Osteoblast (primary cell): ENCODE measurements around the gene COL4A1. TPM values are rescaled to one million over a fixed set of nuclear protein-coding genes. Genes with fewer than 3 reads are reported as not detected.
"Not testable (repeated sequence)": the region's sequence is repeated elsewhere in the genome, so short reads cannot be mapped to it uniquely, and the experiment has no call there.

ENCODE experiments used
- DNase-seq: peaks from one replicate; pipeline ENCODE4 v3.0.0; 2011; ENCODE audit warnings: low spot score, mixed read lengths; ENCODE audit not compliant: insufficient read length; ENCODE audit errors: missing footprints
- H2AFZ ChIP-seq: 2 replicates; pipeline ENCODE4 v1.6.0; 2011; ENCODE audit warnings: mild to moderate bottlenecking, low read length
- H3K27ac ChIP-seq: 2 replicates; pipeline ENCODE4 v1.5.1; 2011; ENCODE audit warnings: mild to moderate bottlenecking, low read depth, low read length, moderate library complexity
- H3K27me3 ChIP-seq: 2 replicates; pipeline ENCODE4 v1.6.0; 2012; ENCODE audit warnings: mild to moderate bottlenecking, control low read depth, inconsistent platforms, low read length, moderate library complexity; ENCODE audit not compliant: insufficient read depth
- H3K36me3 ChIP-seq: 2 replicates; pipeline ENCODE4 v1.5.1; 2011; ENCODE audit warnings: mild to moderate bottlenecking, low read length, control low read depth, moderate library complexity; ENCODE audit not compliant: insufficient read depth
- H3K4me1 ChIP-seq: 2 replicates; pipeline ENCODE4 v1.5.1; 2011; ENCODE audit warnings: mild to moderate bottlenecking, low read length, control low read depth, moderate library complexity; ENCODE audit not compliant: insufficient read depth
- H3K4me2 ChIP-seq: 2 replicates; pipeline ENCODE4 v1.6.0; 2011; ENCODE audit warnings: mild to moderate bottlenecking, low read length; ENCODE audit not compliant: insufficient read depth
- H3K4me3 ChIP-seq: fragments of 200-600 bp; sonication (generic); 3 replicates; pipeline ENCODE4 v1.5.1; 2012; ENCODE audit warnings: mild to moderate bottlenecking, low read length, inconsistent platforms; ENCODE audit not compliant: insufficient read depth
- H3K79me2 ChIP-seq: 2 replicates; pipeline ENCODE4 v1.6.0; 2012; ENCODE audit warnings: mild to moderate bottlenecking, low read length, control low read depth, inconsistent platforms; ENCODE audit not compliant: insufficient read depth
- H3K9me3 ChIP-seq: 2 replicates; pipeline ENCODE4 v1.5.1; 2011; ENCODE audit warnings: low read depth, low read length, control low read depth
- H4K20me1 ChIP-seq: 2 replicates; pipeline ENCODE4 v1.6.0; 2012; ENCODE audit warnings: mild to moderate bottlenecking, low read length, control low read depth; ENCODE audit not compliant: insufficient read depth
- total RNA-seq: library from RNA; depleted of rRNA; stranded (reverse); fragments of >200 nt; gene quantifications from 2 replicates; pipeline ENCODE4 v1.2.3, GENCODE V29; 2012
- TF ChIP-seq, protein P1 (sequence below): IDR thresholded peaks from 2 replicates; pipeline ENCODE4 v1.5.1; 2011; ENCODE audit warnings: mild to moderate bottlenecking, low read depth, low read length, moderate library complexity; ENCODE audit errors: extremely low read depth

Gene COL4A1
- total RNA-seq, 1 donor, result 412 TPM

DNA sequence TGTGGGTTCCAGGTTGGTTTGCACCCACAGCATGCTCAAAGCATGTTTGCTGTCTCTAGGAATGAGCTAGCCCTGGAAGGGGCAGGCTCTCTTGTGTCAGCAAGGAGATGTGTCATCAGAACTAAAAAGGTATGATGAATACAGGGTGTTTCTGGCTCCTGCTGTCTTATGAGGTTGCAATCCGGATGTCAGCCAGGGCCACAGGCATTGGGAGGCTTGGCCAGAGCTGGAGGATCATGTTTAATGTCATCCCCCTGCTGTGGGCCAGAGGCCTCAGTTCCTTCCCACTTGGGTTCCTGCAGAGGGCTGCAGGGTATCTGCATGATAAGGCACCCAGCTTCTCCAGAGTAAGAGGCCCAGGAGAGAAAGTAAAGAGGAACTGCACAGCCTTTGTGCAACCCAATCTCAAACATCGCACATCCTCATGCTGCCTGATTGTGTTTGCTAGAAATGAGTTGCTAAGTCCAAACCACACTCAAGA is 193.6 kb downstream of the COL4A1 start:
- Histone ChIP-seq H4K20me1 (no peaks in the 10 kb centered on the region), H3K4me2 (no peak overlapping the region), H3K9me3 (no peaks in the 10 kb centered on the region), H3K4me1 (peaks cover 34% of the 10 kb centered on the region), H3K79me2 (no peaks in the 10 kb centered on the region), H3K27me3 (no peaks in the 10 kb centered on the region), H2AFZ (no peak overlapping the region), H3K4me3 (no peak overlapping the region), H3K36me3 (no peaks in the 10 kb centered on the region), H3K27ac (no peak overlapping the region)
- TF ChIP-seq, protein P1, sequence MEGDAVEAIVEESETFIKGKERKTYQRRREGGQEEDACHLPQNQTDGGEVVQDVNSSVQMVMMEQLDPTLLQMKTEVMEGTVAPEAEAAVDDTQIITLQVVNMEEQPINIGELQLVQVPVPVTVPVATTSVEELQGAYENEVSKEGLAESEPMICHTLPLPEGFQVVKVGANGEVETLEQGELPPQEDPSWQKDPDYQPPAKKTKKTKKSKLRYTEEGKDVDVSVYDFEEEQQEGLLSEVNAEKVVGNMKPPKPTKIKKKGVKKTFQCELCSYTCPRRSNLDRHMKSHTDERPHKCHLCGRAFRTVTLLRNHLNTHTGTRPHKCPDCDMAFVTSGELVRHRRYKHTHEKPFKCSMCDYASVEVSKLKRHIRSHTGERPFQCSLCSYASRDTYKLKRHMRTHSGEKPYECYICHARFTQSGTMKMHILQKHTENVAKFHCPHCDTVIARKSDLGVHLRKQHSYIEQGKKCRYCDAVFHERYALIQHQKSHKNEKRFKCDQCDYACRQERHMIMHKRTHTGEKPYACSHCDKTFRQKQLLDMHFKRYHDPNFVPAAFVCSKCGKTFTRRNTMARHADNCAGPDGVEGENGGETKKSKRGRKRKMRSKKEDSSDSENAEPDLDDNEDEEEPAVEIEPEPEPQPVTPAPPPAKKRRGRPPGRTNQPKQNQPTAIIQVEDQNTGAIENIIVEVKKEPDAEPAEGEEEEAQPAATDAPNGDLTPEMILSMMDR, result no peak
- DNase-seq, result peak; percentile 94

DNA sequence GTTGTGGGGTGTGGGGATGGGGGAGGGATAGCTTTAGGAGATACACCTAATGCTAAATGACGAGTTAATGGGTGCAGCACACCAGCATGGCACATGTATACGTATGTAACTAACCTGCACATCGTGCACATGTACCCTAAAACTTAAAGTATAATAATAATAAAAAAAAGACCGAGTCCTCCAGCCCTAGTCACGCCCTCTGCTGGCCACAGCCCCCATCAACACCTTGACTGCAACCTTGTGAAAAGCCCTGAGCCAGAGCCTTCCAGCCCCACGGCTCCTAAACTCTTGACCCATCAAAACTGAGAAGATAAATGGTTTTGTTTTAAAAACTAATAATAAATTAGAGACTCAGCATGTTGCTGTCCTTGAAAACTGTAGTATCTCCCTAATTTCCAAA is 194.6 kb downstream of the COL4A1 start:
- TF ChIP-seq, protein P1, result peak; percentile 44
- H2AFZ ChIP-seq, H3K4me3 ChIP-seq, H3K36me3 ChIP-seq, H3K27me3 ChIP-seq, H4K20me1 ChIP-seq, H3K4me2 ChIP-seq, H3K9me3 ChIP-seq, H3K79me2 ChIP-seq, H3K27ac ChIP-seq: not testable (repeated sequence)
- DNase-seq, result peak; percentile 91
- H3K4me1 ChIP-seq, result peaks cover 34% of the 10 kb centered on the region

DNA sequence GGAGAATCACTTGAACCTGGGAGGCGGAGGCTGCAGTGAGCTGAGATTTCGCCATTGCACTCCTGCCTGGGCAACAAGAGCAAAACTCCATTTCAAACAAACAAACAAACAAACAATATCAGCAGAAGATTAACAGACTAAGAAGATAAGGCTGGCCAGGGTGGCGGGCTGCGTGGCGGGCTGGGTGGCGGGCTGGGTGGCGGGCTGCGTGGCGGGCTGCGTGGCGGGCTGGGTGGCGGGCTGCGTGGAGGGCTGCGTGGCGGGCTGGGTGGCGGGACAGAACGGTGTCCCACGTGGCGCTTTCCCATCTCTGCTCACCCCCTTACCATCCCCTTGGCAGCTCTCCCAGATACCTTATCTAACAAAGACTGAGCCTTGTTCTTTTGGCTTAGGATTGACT is 196.2 kb downstream of the COL4A1 start:
- Histone ChIP-seq H2AFZ (no peak overlapping the region), H3K27ac (no peak overlapping the region), H4K20me1 (no peaks in the 10 kb centered on the region), H3K9me3 (no peaks in the 10 kb centered on the region), H3K4me3 (no peak overlapping the region), H3K27me3 (no peaks in the 10 kb centered on the region), H3K4me2 (no peak overlapping the region), H3K36me3 (no peaks in the 10 kb centered on the region), H3K4me1 (peaks cover 34% of the 10 kb centered on the region), H3K79me2 (no peaks in the 10 kb centered on the region)
- DNase-seq, result no peak
- TF ChIP-seq, protein P1, result no peak

DNA sequence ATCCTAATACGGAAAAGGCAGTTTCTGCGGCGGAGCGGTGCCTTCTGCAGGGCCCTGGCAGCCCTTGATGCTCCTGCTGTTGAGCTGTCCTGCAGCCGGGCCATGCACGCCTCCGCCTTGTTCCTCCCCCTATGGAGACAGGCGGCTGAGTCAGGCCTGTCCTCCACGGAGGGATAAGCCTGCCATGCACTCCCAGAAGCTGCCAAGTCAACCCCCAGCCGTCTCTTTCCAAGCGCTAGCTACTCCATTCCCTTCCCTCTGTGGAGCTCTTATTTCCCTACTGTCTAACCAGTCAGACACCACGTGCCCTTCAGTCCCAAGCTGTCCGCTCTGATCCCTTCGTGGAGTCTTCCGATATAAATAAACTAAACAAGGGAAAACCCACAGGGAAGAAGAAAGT is 197.0 kb downstream of the COL4A1 start:
- no peaks in the 10 kb centered on the region for H3K79me2 ChIP-seq
- H3K27me3 ChIP-seq, result no peaks in the 10 kb centered on the region
- no peaks in the 10 kb centered on the region for H3K36me3 ChIP-seq
- DNase-seq, result peak; percentile 100
- peak overlapping the region; percentile 46 for H3K27ac ChIP-seq
- H2AFZ ChIP-seq, result peak overlapping the region; percentile 64
- peak overlapping the region; percentile 29 for H3K4me3 ChIP-seq
- H4K20me1 ChIP-seq, result no peaks in the 10 kb centered on the region
- no peaks in the 10 kb centered on the region for H3K9me3 ChIP-seq
- TF ChIP-seq, protein P1, result no peak
- H3K4me1 ChIP-seq, result peaks cover 34% of the 10 kb centered on the region
- peak overlapping the region; percentile 71 for H3K4me2 ChIP-seq
